Colonic mucosa (tissue), 4 donors: Measurements from ENCODE around the gene MYH16. TPM values are rescaled to one million over a fixed set of nuclear protein-coding genes. Genes with fewer than 3 reads are reported as not detected.
"Not testable (repeated sequence)": the region's sequence is repeated elsewhere in the genome, so short reads cannot be mapped to it uniquely, and the experiment has no call there.

Experiments used
- DNase-seq: peaks from one replicate; pipeline ENCODE4 v3.0.0-alpha.2; 2020
- H3K27ac ChIP-seq: fragments of 200-600 bp; one replicate; pipeline ENCODE4 v1.8.0; 2021
- H3K27me3 ChIP-seq: fragments of 200-600 bp; one replicate; pipeline ENCODE4 v1.8.0; 2021
- H3K36me3 ChIP-seq: fragments of 200-600 bp; one replicate; pipeline ENCODE4 v1.8.0; 2021
- H3K4me1 ChIP-seq: fragments of 200-600 bp; one replicate; pipeline ENCODE4 v1.8.0; 2021; ENCODE audit warnings: mild to moderate bottlenecking
- H3K4me3 ChIP-seq: fragments of 200-600 bp; one replicate; pipeline ENCODE4 v1.8.0; 2021
- H3K9ac ChIP-seq, 2 donors: one replicate each; pipeline ENCODE4 v1.7.0; 2013; ENCODE audit warnings: control low read depth in 2 of 2, low read depth in 2 of 2, low read length in 2 of 2
- H3K9me3 ChIP-seq: fragments of 200-600 bp; one replicate; pipeline ENCODE4 v1.8.0; 2021
- CTCF ChIP-seq: fragments of 200-600 bp; IDR thresholded peaks from one replicate; pipeline ENCODE4 v1.8.0; 2022; ENCODE audit warnings: antibody characterized with exemption, mild to moderate bottlenecking
- intact Hi-C: fragments of 100-400 bp; cut with DNase I; formaldehyde crosslinking; loops from one replicate; pipeline ENCODE4 v1.14.1; 2022
- total RNA-seq, 2 donors: library from RNA; stranded (reverse); fragmentation: NEBNext Ultra II Directional in 1 of 2; extraction: Animal tissue kit (Norgen Biotek cat#: 25700) in 1 of 2; gene quantifications; one replicate each; pipeline ENCODE4 v1.2.1, GENCODE V29; 2021
- donor health status: healthy.
- donor health status: DM: no; HTN: no; CAD: no.
- donor health status: DM: no; HTN: no; CAD: no.

The MYH16 gene
- total RNA-seq, result not detected

DNA sequence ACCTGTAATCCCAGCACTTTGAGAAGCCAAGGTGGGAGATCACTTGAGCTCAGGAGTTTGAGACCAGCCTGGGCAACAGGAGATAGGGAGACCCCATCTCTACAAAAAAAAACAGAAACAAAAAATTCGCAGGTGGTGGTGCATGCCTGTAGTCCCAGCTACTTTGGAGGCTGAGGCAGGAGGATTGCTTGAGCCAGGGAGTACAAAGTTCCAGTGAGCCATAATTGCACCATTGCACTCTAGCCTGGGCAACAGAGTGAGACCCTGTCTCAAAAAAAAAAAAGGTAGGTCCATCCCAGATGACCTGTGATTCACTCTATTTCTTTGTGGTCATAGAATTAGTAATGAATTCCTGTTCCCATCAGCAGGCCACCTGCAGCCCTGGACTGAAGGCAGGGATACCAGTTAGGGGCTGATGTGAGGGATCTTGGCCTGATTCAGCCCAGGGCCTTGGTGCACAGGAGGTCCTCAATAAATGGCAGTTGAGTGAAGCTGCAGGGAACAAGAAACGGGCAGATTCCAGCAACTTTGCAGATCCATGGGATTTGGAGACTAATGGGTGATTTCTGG lies at the start of gene MYH16:
MYH16 (plus strand) TSS at position 364 of the 570 bp plus-strand sequence.
- TF ChIP-seq CTCF, result no peak
- Histone ChIP-seq H3K36me3 (no peaks in the 10 kb centered on the region), H3K4me1 (no peaks in the 10 kb centered on the region), H3K4me3 (no peak within 1 kb of the TSS), H3K9ac (no peak within 1 kb of the TSS), H3K27me3 (no peaks in the 10 kb centered on the region), H3K9me3 (no peaks in the 10 kb centered on the region), H3K27ac (no peak within 1 kb of the TSS)
- DNase-seq, result no peak
- intact Hi-C loops, result no loop called here

GRCh38 chr7:99224263-99224898 lies 48.3 kb upstream of the MYH16 start:
- H3K27me3 ChIP-seq, H3K27ac ChIP-seq, H3K4me1 ChIP-seq, H3K36me3 ChIP-seq, intact Hi-C loops, H3K4me3 ChIP-seq, H3K9me3 ChIP-seq: not testable (repeated sequence)
- peak; percentile 67 for DNase-seq
- H3K9ac ChIP-seq, result peak overlapping the region in 1 of 2 donors; percentile 12

GRCh38 chr7:99224899-99225265 lies 47.8 kb upstream of the MYH16 start:
- intact Hi-C loops, result no loop called here
- no peak overlapping the region for H3K27ac ChIP-seq
- peak overlapping the region in 1 of 2 donors; percentile 12 for H3K9ac ChIP-seq
- H3K4me3 ChIP-seq, result no peak overlapping the region
- no peaks in the 10 kb centered on the region for H3K9me3 ChIP-seq
- H3K27me3 ChIP-seq, result no peaks in the 10 kb centered on the region
- H3K4me1 ChIP-seq, result no peaks in the 10 kb centered on the region
- TF ChIP-seq CTCF, result no peak
- no peak for DNase-seq
- no peaks in the 10 kb centered on the region for H3K36me3 ChIP-seq

GRCh38 chr7:99229234-99229633 lies 43.4 kb upstream of the MYH16 start:
- H3K9me3 ChIP-seq, result no peaks in the 10 kb centered on the region
- H3K27me3 ChIP-seq, result no peaks in the 10 kb centered on the region
- no peaks in the 10 kb centered on the region for H3K4me1 ChIP-seq
- no peak for TF ChIP-seq CTCF
- intact Hi-C loops, result no loop called here
- no peak for DNase-seq
- H3K27ac ChIP-seq, result no peak overlapping the region
- H3K9ac ChIP-seq, result no peak overlapping the region
- no peaks in the 10 kb centered on the region for H3K36me3 ChIP-seq
- no peak overlapping the region for H3K4me3 ChIP-seq

- intact Hi-C loops, result loop anchor here (5.0 kb wide), 1 partner anchor 190 kb away; no protein-coding TSS in a partner anchor
- no peak overlapping the region for H3K27ac ChIP-seq
- no peak for DNase-seq
- H3K4me1 ChIP-seq, result no peaks in the 10 kb centered on the region
- TF ChIP-seq CTCF, result no peak
- H3K36me3 ChIP-seq, result no peaks in the 10 kb centered on the region
- H3K27me3 ChIP-seq, result no peaks in the 10 kb centered on the region
- H3K4me3 ChIP-seq, result no peak overlapping the region
- H3K9ac ChIP-seq, result no peak overlapping the region
- H3K9me3 ChIP-seq, result no peaks in the 10 kb centered on the region
Measured at GRCh38 chr7:99232082-99232770, 40.4 kb upstream of the MYH16 start.

DNA sequence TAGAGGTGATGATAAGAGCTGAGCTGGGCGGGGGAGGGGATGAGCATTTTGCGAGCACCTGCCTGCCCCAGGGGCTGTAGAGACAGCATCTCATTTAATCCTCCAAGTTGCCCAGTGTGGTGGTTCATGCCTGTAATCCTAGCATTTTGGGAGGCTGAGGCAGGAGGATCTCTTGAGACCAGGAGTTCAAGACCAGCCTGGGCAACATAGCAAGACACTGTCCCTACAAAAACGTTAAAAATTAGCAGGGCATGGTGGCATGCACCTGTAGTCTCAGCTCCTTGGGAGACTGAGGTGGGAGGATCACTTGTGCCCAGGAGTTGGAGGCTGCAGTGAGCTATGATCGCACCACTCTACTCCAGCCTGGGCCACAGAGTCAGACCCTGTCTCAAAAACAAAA lies 39.7 kb upstream of the MYH16 start:
- H3K27ac ChIP-seq, H3K36me3 ChIP-seq, H3K9ac ChIP-seq, DNase-seq, H3K27me3 ChIP-seq, H3K9me3 ChIP-seq, H3K4me3 ChIP-seq, H3K4me1 ChIP-seq: not testable (repeated sequence)
- intact Hi-C loops, result loop anchor here (5.0 kb wide), 1 partner anchor 191 kb away; no protein-coding TSS in a partner anchor
